Retinal pigment epithelial cell (primary cell): ENCODE measurements around the gene BEGAIN.
"Not testable (repeated sequence)": the region's sequence is repeated elsewhere in the genome, so short reads cannot be mapped to it uniquely, and the experiment has no call there.

Source experiments
- DNase-seq: peaks from one replicate; pipeline ENCODE4 v3.0.0-alpha.2; 2010; ENCODE audit warnings: low read depth
- H3K4me3 ChIP-seq: 2 replicates; pipeline ENCODE4 v1.5.1; 2011; ENCODE audit warnings: mild to moderate bottlenecking, low read length, control low read depth, moderate library complexity
- CTCF ChIP-seq: conservative IDR thresholded peaks from 2 replicates; pipeline ENCODE4 v1.5.1; 2011; ENCODE audit warnings: low read depth, low read length, control low read depth, inconsistent platforms

The BEGAIN gene

DNA sequence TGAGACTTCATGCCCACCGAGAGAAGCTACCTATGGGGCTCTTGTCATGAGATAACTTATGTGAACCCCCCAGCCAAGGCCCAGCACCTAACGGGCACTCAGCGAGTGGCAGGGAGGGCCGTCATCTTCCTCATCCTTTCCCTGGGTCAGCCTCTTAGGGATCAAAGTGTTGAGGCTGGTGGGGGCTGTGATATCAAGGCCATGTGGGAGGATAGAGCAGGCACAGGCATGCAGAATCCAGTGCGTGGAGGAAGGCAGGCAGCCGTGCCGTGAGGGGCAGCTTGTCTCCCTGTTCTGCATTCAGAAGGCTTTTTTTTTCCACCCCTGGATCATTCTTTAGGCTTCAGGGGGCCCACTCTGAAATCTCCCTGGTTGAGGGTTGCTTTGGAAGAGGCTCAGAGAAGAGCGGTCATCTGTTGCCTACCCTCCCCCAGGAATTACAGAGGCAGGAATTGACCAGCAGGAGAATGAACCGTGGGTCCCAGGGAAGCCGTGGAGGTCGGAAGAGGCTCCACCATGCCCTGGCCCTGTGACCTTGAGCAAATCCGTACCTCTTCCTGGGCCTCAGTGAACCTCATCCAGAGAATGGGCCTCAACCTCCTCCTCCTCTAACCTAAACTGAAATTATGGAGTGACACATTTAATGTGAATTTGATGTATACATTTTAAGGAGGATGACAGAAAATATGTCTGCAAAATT is 62.8 kb downstream of the BEGAIN start:
- H3K4me3 ChIP-seq: no peak overlapping the region
- TF ChIP-seq CTCF: no peak
- DNase-seq: no peak

GRCh38 chr14:100523843-100524169 is 63.4 kb downstream of the BEGAIN start:
- DNase-seq: no peak
- H3K4me3 ChIP-seq: no peak overlapping the region
- no peak for TF ChIP-seq CTCF

GRCh38 chr14:100523131-100523842 is 63.9 kb downstream of the BEGAIN start:
- no peak overlapping the region for H3K4me3 ChIP-seq
- no peak for DNase-seq
- no peak for TF ChIP-seq CTCF

DNA sequence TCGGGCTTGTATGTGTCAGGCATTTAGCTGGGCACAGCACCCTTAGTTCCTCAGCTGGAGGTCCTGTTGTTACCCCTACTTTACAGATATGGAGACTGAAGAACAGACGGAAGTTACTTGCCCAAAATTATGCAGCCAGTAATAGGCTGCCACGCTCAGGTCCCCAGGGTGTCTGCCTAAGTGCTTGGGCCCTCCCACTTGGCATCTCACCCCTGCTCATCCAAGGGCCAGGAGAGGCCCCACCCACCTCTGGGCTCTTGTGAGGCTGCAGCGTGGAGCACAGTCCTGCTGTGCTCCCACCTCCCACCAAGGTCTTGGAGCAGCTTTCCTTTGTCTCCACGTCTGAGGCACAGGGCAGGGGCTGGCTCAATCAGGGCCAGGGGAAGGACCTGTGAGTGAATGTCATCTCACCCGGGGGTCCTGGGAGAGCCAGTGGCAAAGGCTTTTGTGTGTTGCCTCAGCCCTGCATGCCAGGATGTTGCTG is 64.6 kb downstream of the BEGAIN start:
- no peak overlapping the region for H3K4me3 ChIP-seq
- no peak for TF ChIP-seq CTCF
- no peak for DNase-seq

- not testable (repeated sequence) for DNase-seq, H3K4me3 ChIP-seq
Observed at GRCh38 chr14:100506053-100506452, 81.2 kb downstream of the BEGAIN start.

GRCh38 chr14:100504372-100505078 is 82.7 kb downstream of the BEGAIN start:
- TF ChIP-seq CTCF: no peak

GRCh38 chr14:100503251-100503650 is 84.0 kb downstream of the BEGAIN start:
- DNase-seq: no peak
- TF ChIP-seq CTCF: no peak
- no peak overlapping the region for H3K4me3 ChIP-seq

More at GRCh38 chr14:100504372-100505078, 82.7 kb downstream of the BEGAIN start:
- DNase-seq: no peak
- H3K4me3 ChIP-seq: no peak overlapping the region
